HG03558 (cell line): ENCODE measurements around the gene ATXN7L2.
"Not testable (repeated sequence)": the region's sequence is repeated elsewhere in the genome, so short reads cannot be mapped to it uniquely, and the experiment has no call there.

ENCODE experiments used
- ATAC-seq: cut with Tn5 transposase; IDR thresholded peaks from one replicate; pipeline ENCODE4 v1.9.1; 2021; ENCODE audit warnings: moderate number of reproducible peaks; ENCODE audit not compliant: unreplicated experiment; ENCODE audit errors: extremely low read depth

Gene ATXN7L2

GRCh38 chr1:109473284-109474057 lies 10.2 kb upstream of the ATXN7L2 start:
- ATAC-seq: not testable (repeated sequence)

DNA sequence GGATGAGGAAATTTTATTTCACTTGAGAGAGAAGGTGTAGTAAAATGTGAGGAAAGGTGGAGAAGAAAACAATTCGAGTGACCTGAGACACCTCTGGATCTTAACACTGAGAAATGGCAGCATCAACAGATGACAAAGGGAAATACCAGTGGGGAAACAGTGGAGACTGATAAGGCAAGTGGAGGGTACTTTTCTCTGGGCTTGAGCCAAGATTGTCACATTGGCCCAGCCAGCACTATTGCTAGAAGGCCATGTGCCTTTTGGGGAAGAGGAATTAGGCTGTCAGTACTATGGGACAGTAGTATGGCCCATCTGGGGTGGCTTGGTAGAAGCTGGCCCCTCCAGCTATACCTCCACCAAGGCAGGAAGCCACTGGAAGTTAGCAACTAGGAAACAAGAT lies 9.0 kb upstream of the ATXN7L2 start:
- ATAC-seq: no peak

GRCh38 chr1:109475261-109475660 lies 8.4 kb upstream of the ATXN7L2 start:
- ATAC-seq: no peak

DNA sequence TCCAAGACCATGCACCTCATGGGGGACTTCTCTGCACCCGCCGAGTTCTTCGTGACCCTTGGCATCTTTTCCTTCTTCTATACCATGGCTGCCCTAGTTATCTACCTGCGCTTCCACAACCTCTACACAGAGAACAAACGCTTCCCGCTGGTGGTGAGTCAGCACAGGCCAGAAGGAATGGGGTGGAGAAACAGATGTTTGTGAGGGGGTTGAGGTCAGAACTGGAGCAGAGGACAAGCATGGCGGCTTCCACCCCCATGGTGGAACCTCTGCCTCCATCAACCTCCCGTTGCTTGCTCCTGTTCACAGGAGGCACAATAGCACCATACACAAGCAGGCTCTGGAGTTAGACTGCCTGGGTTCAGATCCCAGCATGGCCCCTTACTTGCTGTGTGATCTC lies 6.9 kb upstream of the ATXN7L2 start:
- no peak for ATAC-seq

- ATAC-seq: no peak
These were observed 5.9 kb upstream of the ATXN7L2 start for GRCh38 chr1:109477821-109478220.

GRCh38 chr1:109478806-109479205 lies 4.9 kb upstream of the ATXN7L2 start:
- no peak for ATAC-seq

GRCh38 chr1:109479311-109479710 lies 4.4 kb upstream of the ATXN7L2 start:
- no peak for ATAC-seq

DNA sequence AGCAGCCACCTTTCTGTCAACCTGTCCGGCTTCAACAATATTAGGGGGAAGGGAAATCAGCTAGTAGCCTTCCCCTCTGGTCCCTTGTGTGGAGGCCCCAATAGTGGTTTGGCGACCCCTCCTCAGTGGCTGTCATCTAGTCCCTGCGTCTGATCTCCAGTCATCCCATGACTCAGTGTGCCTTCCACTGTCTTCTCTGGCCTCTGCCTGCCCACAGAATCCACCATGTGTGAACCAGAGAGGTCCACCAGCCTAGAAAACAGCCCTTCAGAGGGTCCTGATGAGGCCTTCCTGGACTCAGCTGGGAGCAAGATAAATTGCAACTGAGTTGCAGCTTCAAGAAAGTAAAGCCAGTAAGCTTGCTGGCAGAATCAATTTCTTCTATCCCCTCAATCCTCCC lies 3.8 kb upstream of the ATXN7L2 start:
- no peak for ATAC-seq

- ATAC-seq: no peak
These were observed 2.1 kb upstream of the ATXN7L2 start for GRCh38 chr1:109481646-109482045.

DNA sequence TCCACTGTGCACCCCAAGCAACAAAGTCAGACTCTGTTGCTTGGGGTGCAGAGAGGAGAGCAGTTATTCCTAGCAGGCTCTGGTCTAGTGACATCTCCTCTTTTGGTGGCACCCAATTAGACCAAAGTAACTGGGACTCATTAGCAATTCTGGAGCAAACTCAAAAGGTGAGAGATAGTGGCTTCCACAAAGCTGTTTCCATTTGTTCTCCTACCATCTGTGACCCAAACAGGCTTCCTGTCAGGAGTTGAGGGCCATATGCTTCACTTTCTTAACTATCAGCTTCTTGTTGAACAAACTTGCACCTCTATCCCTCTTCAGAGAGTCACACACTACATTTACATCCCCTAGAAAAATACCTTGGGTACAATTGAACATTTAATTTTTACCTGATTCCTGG lies 1.5 kb upstream of the ATXN7L2 start:
- no peak for ATAC-seq

- no peak for ATAC-seq
These were observed 674 bp upstream of the ATXN7L2 start for GRCh38 chr1:109482791-109483671.

GRCh38 chr1:109484519-109484975 lies 842 bp downstream of the ATXN7L2 start:
- no peak for ATAC-seq

- ATAC-seq: no peak
These were observed 1.3 kb downstream of the ATXN7L2 start for GRCh38 chr1:109485001-109485400.

DNA sequence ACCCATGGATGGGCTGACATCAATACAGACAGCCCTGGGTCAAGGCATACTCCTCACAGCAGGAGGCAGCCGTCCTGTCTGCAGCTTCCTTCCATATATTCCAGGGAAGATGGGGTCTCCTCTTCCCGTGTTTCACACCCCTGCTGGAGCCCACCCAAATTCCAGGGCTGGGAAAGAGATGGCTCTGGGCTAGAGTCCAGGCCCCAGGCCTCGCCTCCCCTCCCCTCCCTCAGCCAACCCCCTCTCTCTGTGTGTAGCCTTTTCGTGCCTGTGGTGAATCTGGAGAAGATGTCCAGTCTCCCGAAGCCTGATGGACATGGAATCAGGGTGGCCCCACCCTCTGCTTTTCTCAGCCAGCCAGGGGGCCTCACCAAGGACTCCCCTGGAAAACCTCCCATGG lies 3.6 kb downstream of the ATXN7L2 start:
- ATAC-seq: no peak

GRCh38 chr1:109488201-109488600 lies 4.5 kb downstream of the ATXN7L2 start:
- no peak for ATAC-seq

GRCh38 chr1:109488696-109489095 lies 5.0 kb downstream of the ATXN7L2 start:
- no peak for ATAC-seq

DNA sequence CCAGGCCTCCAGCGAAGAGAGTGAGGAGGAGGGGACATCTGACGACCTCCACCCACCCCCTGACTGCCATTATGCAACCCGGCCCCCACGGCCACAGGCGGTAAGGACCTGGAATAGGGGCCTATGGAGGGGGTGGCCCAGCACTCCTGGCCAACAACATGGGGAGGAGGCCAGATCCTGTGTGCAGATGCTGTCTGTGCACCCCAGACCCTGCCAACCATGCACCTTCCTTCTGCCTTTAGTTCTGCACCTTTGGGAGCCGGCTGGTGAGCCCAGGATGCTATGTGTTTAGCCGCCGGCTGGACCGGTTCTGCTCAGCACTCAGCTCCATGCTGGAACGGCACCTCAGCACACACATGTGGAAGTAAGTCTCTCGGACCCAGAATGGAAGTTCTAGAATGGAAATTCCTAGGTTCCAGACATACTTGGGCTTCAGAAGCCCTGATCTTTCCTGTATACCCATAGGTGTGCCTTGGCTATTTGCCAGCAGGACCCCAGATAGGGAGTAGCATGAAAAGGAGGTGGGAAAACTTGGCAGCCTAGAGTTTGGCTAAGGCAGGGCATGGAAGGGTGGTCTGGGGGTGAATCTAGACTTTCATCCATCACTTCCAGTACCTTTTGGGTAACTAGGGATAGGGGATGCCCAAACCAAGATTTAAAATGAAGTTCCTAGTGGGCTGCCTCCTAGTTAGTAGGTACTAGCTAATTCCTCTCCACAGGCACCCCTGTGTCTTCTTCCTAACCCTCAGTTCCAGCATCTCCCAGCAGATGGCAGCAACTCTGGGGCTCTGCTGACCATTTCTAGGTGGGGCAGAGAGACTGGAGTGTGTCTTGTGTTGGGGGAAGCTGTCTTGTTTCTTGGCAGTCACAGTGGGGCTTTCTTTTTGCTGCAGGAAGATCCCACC lies 6.6 kb downstream of the ATXN7L2 start:
- no peak for ATAC-seq

- no peak for ATAC-seq
These were observed 7.2 kb downstream of the ATXN7L2 start for GRCh38 chr1:109490934-109491302.

DNA sequence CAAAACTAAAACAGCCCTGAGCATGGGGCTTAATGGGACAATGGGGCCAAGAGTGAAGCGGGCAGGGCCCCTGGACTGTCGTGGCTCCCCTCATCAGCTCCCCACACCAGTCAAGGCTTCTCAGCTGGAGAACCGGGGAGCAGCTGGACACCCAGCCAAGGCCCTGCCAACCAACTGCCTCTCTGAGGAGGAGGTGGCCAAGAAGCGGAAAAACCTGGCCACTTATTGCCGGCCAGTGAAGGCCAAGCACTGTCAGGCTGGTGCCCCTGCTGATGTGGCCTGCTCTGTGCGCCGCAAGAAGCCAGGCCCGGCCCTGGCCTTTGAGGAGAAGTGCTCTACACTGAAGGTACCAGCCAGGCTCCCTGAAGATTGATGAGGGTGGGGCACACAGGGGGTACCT lies 7.7 kb downstream of the ATXN7L2 start:
- no peak for ATAC-seq

DNA sequence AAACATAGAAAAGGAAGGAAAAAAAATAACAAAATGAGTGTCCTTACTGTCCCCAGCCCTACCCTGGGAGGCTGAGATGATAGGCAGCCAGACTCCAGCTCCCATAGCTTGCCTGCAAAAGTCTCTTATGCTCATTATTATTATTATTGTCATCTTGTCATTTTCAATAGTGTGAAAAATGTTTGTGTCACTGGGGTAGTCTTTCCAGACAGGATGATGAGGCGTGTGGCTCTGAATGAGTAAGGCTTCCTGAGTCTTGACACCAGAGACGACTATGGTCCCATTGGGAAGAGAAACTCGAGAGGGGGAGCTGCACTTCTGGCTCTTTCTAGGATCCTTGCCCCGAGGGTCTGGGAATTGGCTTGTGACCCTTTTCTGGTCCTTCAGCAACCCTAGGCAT lies 9.1 kb downstream of the ATXN7L2 start:
- ATAC-seq: no peak
